ENCODE results near the gene PRRT4. TPM values are rescaled to one million over a fixed set of nuclear protein-coding genes. Genes with fewer than 3 reads are reported as not detected.

PRRT4 gene
- total RNA-seq, 6 experiments from 2014 or later, result 0.11 to 0.32 (median 0.18) TPM; not detected in 2

- peaks cover 0 to 9% of the 10 kb centered on the region in 2 donors for H3K27me3 ChIP-seq
- H3K4me3 ChIP-seq, result no peak overlapping the region
- 0% methylated on average over 2 of the region's 2 CpGs for WGBS (ENCODE audit: insufficient coverage, low coverage, low lambda C conversion rate, missing lambda C conversion rate)
- H3K27ac ChIP-seq, result no peak overlapping the region
- no peaks in the 10 kb centered on the region for H3K36me3 ChIP-seq
- H3K4me1 ChIP-seq, result peaks cover 0 to 16% (median 2%) of the 10 kb centered on the region in 4 donors
- TF ChIP-seq, protein P1, sequence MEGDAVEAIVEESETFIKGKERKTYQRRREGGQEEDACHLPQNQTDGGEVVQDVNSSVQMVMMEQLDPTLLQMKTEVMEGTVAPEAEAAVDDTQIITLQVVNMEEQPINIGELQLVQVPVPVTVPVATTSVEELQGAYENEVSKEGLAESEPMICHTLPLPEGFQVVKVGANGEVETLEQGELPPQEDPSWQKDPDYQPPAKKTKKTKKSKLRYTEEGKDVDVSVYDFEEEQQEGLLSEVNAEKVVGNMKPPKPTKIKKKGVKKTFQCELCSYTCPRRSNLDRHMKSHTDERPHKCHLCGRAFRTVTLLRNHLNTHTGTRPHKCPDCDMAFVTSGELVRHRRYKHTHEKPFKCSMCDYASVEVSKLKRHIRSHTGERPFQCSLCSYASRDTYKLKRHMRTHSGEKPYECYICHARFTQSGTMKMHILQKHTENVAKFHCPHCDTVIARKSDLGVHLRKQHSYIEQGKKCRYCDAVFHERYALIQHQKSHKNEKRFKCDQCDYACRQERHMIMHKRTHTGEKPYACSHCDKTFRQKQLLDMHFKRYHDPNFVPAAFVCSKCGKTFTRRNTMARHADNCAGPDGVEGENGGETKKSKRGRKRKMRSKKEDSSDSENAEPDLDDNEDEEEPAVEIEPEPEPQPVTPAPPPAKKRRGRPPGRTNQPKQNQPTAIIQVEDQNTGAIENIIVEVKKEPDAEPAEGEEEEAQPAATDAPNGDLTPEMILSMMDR (IDR thresholded peaks at IDR 0.05), result peak; percentile 63 to 73 (median 68)
- no peak for TF ChIP-seq POLR2A (IDR thresholded peaks at IDR 0.05)
- ATAC-seq (peak; percentile 31 to 55 (median 48)), DNase-seq (peak in 1 of 3 donors; percentile 54)
- intact Hi-C loops (cut with DNase I), result loop anchor here in 1 of 2 donors (5.0 kb wide), 1 partner anchor 40 kb away; no protein-coding TSS in a partner anchor
- no peaks in the 10 kb centered on the region for H3K9me3 ChIP-seq
These were observed 13.8 kb downstream of the PRRT4 start for GRCh38 chr7:128347647-128348097.

GRCh38 chr7:128344431-128344774 lies 17.1 kb downstream of the PRRT4 start:
- Histone ChIP-seq H3K4me3 (no peak overlapping the region), H3K27ac (no peak overlapping the region), H3K36me3 (peaks cover 0 to under 1% (median 0%) of the 10 kb centered on the region in 4 donors), H3K4me1 (peaks cover 0 to 13% (median 6%) of the 10 kb centered on the region in 4 donors), H3K27me3 (no peaks in the 10 kb centered on the region), H3K9me3 (no peaks in the 10 kb centered on the region)
- DNase-seq (no peak), ATAC-seq (no peak)
- TF ChIP-seq POLR2A (IDR thresholded peaks at IDR 0.05), result no peak
- TF ChIP-seq, protein P1 (IDR thresholded peaks at IDR 0.05), result no peak
- whole genome bisulfite sequencing (ENCODE audit: insufficient coverage, low coverage, low lambda C conversion rate, missing lambda C conversion rate), result 79% methylated on average over 5 of the region's 5 CpGs
- intact Hi-C loops (cut with DNase I), result no loop called here

DNA sequence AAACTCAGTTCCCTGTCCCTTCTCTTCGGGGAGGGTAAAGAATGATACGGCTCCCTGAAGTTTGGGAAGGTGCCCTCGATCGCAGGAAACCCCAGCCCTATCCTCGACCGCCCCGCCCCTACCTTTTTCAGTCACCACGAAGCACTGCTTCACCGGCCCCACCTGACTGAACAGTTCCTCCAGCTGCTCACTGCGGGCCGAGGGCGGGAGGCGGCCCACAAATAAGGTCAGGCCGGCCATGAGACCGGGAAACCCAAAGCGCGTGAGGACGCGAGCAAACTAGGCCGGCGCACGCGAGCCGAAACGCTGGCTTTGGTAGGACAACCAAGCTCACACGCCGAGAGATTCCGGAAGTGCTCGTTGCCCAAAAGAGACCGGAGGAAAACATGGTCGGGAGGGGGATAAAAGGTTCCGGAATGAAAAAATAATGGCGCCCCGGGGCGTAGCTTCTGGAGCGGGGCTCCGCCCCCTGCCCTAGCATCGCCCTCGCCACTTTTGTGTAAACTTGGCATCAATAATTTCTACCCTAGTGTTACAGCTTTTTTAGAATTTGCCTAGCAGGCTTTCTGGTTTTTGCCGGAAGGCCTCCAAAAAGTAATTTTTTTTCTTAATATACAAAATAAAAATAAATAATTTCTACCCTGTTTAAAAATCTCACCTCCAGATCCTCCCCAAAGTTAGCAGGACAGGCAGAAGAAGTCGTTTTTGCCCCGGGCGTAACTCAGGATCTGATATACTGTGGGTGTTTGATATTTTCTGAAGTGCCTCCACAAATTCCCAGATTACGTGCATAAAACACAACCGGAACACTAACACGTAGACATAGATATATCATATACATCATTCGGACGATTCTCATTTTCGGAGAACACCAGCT lies 17.7 kb downstream of the PRRT4 start, which contains the start of gene RBM28:
RBM28 (minus strand) TSS at position 355 of the 877 bp plus-strand sequence; CDS start at position 240, 115 bp downstream.
- TF ChIP-seq, protein P1 (IDR thresholded peaks at IDR 0.05), result no peak
- TF ChIP-seq POLR2A (IDR thresholded peaks at IDR 0.05), result peak; percentile 57
- Histone ChIP-seq H3K27me3 (no peaks in the 10 kb centered on the region), H3K36me3 (peaks cover 0 to 6% (median 0%) of the 10 kb centered on the region in 4 donors), H3K9me3 (no peaks in the 10 kb centered on the region), H3K27ac (peak within 1 kb of the TSS; percentile 52 to 60 (median 58)), H3K4me3 (peak within 1 kb of the TSS; percentile 74 to 90 (median 81)), H3K4me1 (peaks cover 0 to 13% (median 6%) of the 10 kb centered on the region in 4 donors)
- peak; percentile 96 to 98 (median 98) for ATAC-seq
- intact Hi-C loops (cut with DNase I), result no loop called here
- 14% methylated on average over 46 of the region's 49 CpGs for WGBS (ENCODE audit: insufficient coverage, low coverage, low lambda C conversion rate, missing lambda C conversion rate)
- DNase-seq, result peak; percentile 82 to 88 (median 86)

- Histone ChIP-seq H3K4me1 (peaks cover 0 to 13% (median 6%) of the 10 kb centered on the region in 4 donors), H3K4me3 (no peak overlapping the region), H3K27me3 (no peaks in the 10 kb centered on the region), H3K27ac (no peak overlapping the region), H3K9me3 (no peaks in the 10 kb centered on the region), H3K36me3 (peaks cover 3 to 27% (median 7%) of the 10 kb centered on the region in 4 donors)
- 92% methylated on average over 6 of the region's 6 CpGs for WGBS (ENCODE audit: insufficient coverage, low coverage, low lambda C conversion rate, missing lambda C conversion rate)
- intact Hi-C loops (cut with DNase I), result no loop called here
- DNase-seq, result no peak
- no peak for ATAC-seq
- no peak for TF ChIP-seq POLR2A (IDR thresholded peaks at IDR 0.05)
- TF ChIP-seq, protein P1 (IDR thresholded peaks at IDR 0.05), result no peak
These were observed 19.8 kb downstream of the PRRT4 start for GRCh38 chr7:128341733-128342132.

All from right lobe of liver (tissue), 6 donors.